ENCODE data around the gene UPK3A. TPM values are rescaled to one million over a fixed set of nuclear protein-coding genes. Genes with fewer than 3 reads are reported as not detected.
A peak's percentile ranks its signal among the peaks of the same experiment; 100 is the strongest.

The UPK3A gene
- total RNA-seq, 1 donor from 2014 or later: 0.25 TPM

DNA sequence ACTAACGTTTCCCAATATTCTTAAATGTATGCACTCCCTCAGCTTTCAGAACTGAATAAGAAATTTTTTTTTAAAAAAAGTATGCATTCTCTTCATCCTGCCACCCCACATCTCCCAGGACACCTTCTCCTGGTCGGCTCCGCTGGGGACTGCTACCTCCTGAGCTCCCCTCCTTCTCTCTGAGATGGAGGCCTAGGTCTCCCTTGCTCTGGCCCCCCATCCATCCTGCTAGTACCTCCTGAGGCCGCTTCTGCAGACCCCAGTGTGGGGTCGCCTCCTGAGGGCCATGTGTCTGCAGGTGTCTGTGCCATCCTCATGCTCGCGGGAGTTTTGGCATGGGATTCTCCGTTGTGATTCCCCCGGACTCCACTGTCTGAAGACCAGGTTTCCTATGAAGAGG lies 52.8 kb downstream of the UPK3A start:
- ATAC-seq: no peak
- no peak for DNase-seq
- intact Hi-C loops (cut with micrococcal nuclease): no loop called here

DNA sequence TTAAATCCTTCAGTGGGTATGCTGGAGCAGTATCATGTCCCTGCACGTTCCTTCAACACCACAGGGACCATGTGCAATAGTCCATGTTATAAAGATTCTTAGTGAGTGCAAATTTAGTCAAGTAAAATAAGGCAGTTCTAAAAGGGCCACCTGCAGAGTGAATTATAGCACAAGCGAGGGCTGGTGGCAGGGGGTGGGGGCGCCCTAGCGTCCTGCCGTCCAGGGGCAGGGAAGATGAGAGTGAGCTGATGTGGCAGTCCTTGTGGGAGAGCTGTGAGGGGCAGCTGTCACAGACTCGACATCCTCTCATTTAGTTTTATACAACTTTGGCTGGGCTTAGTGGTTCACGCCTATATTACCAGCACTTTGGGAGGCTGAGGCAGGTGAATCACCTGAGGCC lies 54.0 kb downstream of the UPK3A start:
- DNase-seq: no peak
- ATAC-seq: no peak
- intact Hi-C loops (cut with micrococcal nuclease): no loop called here

DNA sequence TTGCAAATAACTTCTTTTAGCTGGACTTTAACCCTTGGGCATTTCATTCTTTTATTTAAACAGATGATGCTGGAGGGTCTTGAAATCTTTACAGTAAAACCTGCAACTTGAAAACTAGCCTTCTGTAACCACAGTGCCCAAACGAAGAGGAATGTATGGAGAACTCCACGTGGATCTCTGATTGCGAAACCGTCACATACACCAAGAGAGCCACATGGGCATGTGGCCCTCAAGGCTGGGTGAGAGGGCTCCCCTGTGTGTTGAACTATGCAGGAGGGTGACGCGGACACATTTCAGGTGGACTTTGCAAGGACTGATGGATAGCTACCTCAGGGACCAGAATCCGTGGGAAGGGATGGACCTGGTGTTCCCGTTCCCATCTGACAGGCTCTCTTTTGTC lies 55.6 kb downstream of the UPK3A start:
- intact Hi-C loops (cut with micrococcal nuclease): no loop called here

DNA sequence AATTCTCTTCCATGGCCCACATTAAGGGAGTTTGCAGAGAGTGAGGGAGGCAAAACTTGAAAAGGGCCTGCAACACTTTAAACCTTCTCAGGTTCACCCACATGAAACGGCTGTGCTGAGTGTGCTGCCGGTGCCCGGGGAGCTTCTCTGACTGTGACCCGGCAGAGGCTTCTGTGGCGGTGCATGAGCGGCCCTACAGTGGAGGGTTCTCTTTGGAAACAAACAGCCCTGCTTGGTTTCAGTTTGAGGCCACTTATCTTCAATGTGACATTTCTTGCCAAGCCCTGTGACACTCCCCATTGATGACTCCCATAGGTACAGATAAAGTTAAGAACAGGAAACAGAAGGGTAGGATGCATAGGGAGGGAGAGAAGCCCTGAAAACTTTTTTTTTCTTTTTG lies 56.7 kb downstream of the UPK3A start:
- intact Hi-C loops (cut with micrococcal nuclease): no loop called here
- ATAC-seq (peak; percentile 81), DNase-seq (no peak)

More for the DNA sequence above, 55.6 kb downstream of the UPK3A start:
- DNase-seq: no peak
- ATAC-seq: no peak

DNA sequence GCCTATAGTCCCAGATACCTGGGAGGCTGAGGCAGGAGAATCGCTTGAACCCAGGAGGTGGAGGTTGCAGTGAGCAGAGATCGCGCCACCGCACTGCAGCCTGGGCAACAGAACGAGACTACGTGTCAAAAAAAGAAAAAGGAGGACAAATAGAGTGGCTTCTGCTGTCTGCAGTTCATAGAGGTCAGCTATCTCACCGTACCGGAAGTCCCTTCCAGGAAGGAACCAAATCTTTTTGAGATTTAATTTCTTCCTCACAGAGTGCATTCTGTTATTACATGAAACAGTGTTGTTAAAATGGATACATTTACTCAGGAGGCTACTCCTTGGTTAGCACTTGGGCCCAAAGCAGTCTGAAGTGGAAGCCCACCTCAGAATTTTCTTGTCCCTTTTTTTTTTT lies 58.4 kb downstream of the UPK3A start:
- ATAC-seq: no peak
- DNase-seq: no peak
- intact Hi-C loops (cut with micrococcal nuclease): no loop called here

DNA sequence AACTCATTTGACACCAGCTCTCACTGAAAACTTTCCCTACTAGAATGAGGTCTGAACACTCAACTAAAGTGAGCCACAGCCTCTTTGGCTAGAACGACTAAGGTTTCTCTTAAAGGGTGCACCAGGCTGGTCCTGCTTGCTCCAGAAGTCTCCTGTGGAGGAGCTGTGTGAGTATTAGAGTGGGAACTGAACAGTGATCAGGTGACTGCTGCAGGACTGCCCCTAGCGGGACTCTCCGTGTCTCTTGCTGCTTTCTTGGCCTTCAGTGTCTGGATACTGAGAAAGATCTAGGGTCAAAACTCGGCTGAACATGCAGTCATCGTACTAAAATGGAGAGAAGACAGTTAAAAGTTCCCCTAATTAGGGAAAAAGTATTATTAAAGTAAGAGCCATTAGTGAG lies 59.6 kb downstream of the UPK3A start:
- DNase-seq: no peak

More for the DNA sequence above, 59.6 kb downstream of the UPK3A start:
- peak; percentile 44 for ATAC-seq
- intact Hi-C loops (cut with micrococcal nuclease): no loop called here

Other genes with a start within 250 kb of the UPK3A start
- 16.2 TPM for gene NUP50, start 121.0 kb upstream of the UPK3A start, total RNA-seq
- 24.1 TPM for gene KIAA0930, start 44.1 kb upstream of the UPK3A start, total RNA-seq
- gene FAM118A, start 25.0 kb downstream of the UPK3A start, total RNA-seq: 20.7 TPM
- gene SMC1B, start 128.7 kb downstream of the UPK3A start, total RNA-seq: not detected
- gene RIBC2, start 128.7 kb downstream of the UPK3A start, total RNA-seq: not detected
- 93.3 TPM for gene FBLN1, start 217.9 kb downstream of the UPK3A start, total RNA-seq

Measured in left ventricle myocardium superior (tissue), 1 donor.